ES-I3 (cell line): ENCODE data around the gene ABHD17B.

ENCODE experiments used
- H3K36me3 ChIP-seq: 2 replicates; pipeline ENCODE4 v1.6.1; 2013; ENCODE audit warnings: mild to moderate bottlenecking, low read length, control low read depth, moderate library complexity; ENCODE audit not compliant: insufficient read depth
- H3K4me1 ChIP-seq: 2 replicates; pipeline ENCODE4 v1.6.1; 2013; ENCODE audit warnings: mild to moderate bottlenecking, control low read depth, low read length; ENCODE audit not compliant: insufficient read depth
- H3K9ac ChIP-seq: 2 replicates; pipeline ENCODE4 v1.6.1; 2013; ENCODE audit warnings: low read depth, mild to moderate bottlenecking, low read length, moderate library complexity
- H3K9me3 ChIP-seq: 2 replicates; pipeline ENCODE4 v1.6.1; 2013; ENCODE audit warnings: mild to moderate bottlenecking, low read length, moderate library complexity; ENCODE audit not compliant: control insufficient read depth, insufficient read depth

ABHD17B gene

GRCh38 chr9:71928376-71928775, 17.4 kb upstream of the ABHD17B start:
- Histone ChIP-seq H3K9ac (no peak overlapping the region), H3K4me1 (peaks cover 26% of the 10 kb centered on the region), H3K36me3 (no peaks in the 10 kb centered on the region; the same call in 1 of the 2 replicates), H3K9me3 (no peaks in the 10 kb centered on the region)

GRCh38 chr9:71925834-71926233, 14.8 kb upstream of the ABHD17B start:
- Histone ChIP-seq H3K9ac (no peak overlapping the region), H3K9me3 (no peaks in the 10 kb centered on the region; the same call in 1 of the 2 replicates), H3K36me3 (no peaks in the 10 kb centered on the region; the same call in 1 of the 2 replicates), H3K4me1 (peaks cover 36% of the 10 kb centered on the region)

- no peak overlapping the region for H3K9ac ChIP-seq
- H3K9me3 ChIP-seq, result no peaks in the 10 kb centered on the region; the same call in 1 of the 2 replicates
- H3K4me1 ChIP-seq, result peaks cover 41% of the 10 kb centered on the region
- H3K36me3 ChIP-seq, result no peaks in the 10 kb centered on the region; the same call in 1 of the 2 replicates
Observed at GRCh38 chr9:71924576-71924975, 13.6 kb upstream of the ABHD17B start.

GRCh38 chr9:71921190-71921814, 10.3 kb upstream of the ABHD17B start:
- peaks cover 33% of the 10 kb centered on the region for H3K4me1 ChIP-seq
- peaks cover 5% of the 10 kb centered on the region for H3K36me3 ChIP-seq
- no peak overlapping the region for H3K9ac ChIP-seq
- H3K9me3 ChIP-seq, result peaks cover 12% of the 10 kb centered on the region

- Histone ChIP-seq H3K36me3 (peaks cover 5% of the 10 kb centered on the region), H3K9me3 (peaks cover 12% of the 10 kb centered on the region), H3K4me1 (peaks cover 26% of the 10 kb centered on the region), H3K9ac (no peak overlapping the region; the same call in 1 of the 2 replicates)
Observed at GRCh38 chr9:71920456-71921189, 9.6 kb upstream of the ABHD17B start.

- H3K9me3 ChIP-seq, result peaks cover 12% of the 10 kb centered on the region
- H3K4me1 ChIP-seq, result peaks cover 15% of the 10 kb centered on the region
- no peak overlapping the region for H3K9ac ChIP-seq
- H3K36me3 ChIP-seq, result peaks cover 5% of the 10 kb centered on the region
Observed at GRCh38 chr9:71918419-71918818, 7.4 kb upstream of the ABHD17B start.

GRCh38 chr9:71916834-71917534, 6.0 kb upstream of the ABHD17B start:
- H3K9ac ChIP-seq, result no peak overlapping the region
- peaks cover 5% of the 10 kb centered on the region; the same call in 1 of the 2 replicates for H3K36me3 ChIP-seq
- H3K9me3 ChIP-seq, result peaks cover 12% of the 10 kb centered on the region
- H3K4me1 ChIP-seq, result peaks cover 8% of the 10 kb centered on the region

GRCh38 chr9:71915495-71915894, 4.5 kb upstream of the ABHD17B start:
- Histone ChIP-seq H3K9me3 (peaks cover 12% of the 10 kb centered on the region), H3K4me1 (peaks cover 3% of the 10 kb centered on the region), H3K36me3 (peaks cover 5% of the 10 kb centered on the region; the same call in 1 of the 2 replicates), H3K9ac (no peak overlapping the region)

- Histone ChIP-seq H3K4me1 (no peaks in the 10 kb centered on the region; the same call in 1 of the 2 replicates), H3K36me3 (no peaks in the 10 kb centered on the region), H3K9me3 (no peaks in the 10 kb centered on the region), H3K9ac (peak overlapping the region; percentile 89)
Observed at GRCh38 chr9:71911908-71912335, 929 bp upstream of the ABHD17B start.

GRCh38 chr9:71910650-71911060, 338 bp downstream of the ABHD17B start:
- Histone ChIP-seq H3K9me3 (no peaks in the 10 kb centered on the region), H3K4me1 (no peaks in the 10 kb centered on the region; the same call in 1 of the 2 replicates), H3K36me3 (no peaks in the 10 kb centered on the region; the same call in 1 of the 2 replicates), H3K9ac (peak overlapping the region; percentile 98)

- no peaks in the 10 kb centered on the region; the same call in 1 of the 2 replicates for H3K4me1 ChIP-seq
- H3K9ac ChIP-seq, result peak overlapping the region; percentile 98
- no peaks in the 10 kb centered on the region for H3K9me3 ChIP-seq
- H3K36me3 ChIP-seq, result no peaks in the 10 kb centered on the region; the same call in 1 of the 2 replicates
Observed at GRCh38 chr9:71909887-71910649, 925 bp downstream of the ABHD17B start.

GRCh38 chr9:71908825-71909224, 2.2 kb downstream of the ABHD17B start:
- peak overlapping the region; percentile 98 for H3K9ac ChIP-seq
- H3K9me3 ChIP-seq, result no peaks in the 10 kb centered on the region
- H3K36me3 ChIP-seq, result no peaks in the 10 kb centered on the region; the same call in 1 of the 2 replicates
- H3K4me1 ChIP-seq, result no peaks in the 10 kb centered on the region

GRCh38 chr9:71904076-71904475, 6.9 kb downstream of the ABHD17B start:
- Histone ChIP-seq H3K36me3 (no peaks in the 10 kb centered on the region; the same call in 1 of the 2 replicates), H3K9ac (no peak overlapping the region), H3K9me3 (no peaks in the 10 kb centered on the region), H3K4me1 (peaks cover 26% of the 10 kb centered on the region)
